OCI-M1 (cell line): ENCODE measurements around the gene AZGP1.
A peak's percentile ranks its signal among the peaks of the same experiment; 100 is the strongest.

ENCODE experiments used
- DNase-seq: peaks from one replicate; lab custom pipeline; 2025; lab: John Stamatoyannopoulos, UW

Gene AZGP1

GRCh38 chr7:99950819-99951218, 25.0 kb downstream of the AZGP1 start:
- DNase-seq: peak; percentile 28

- peak; percentile 50 for DNase-seq
Observed at GRCh38 chr7:99949645-99950228, 26.1 kb downstream of the AZGP1 start.

GRCh38 chr7:99947608-99948007, 28.2 kb downstream of the AZGP1 start:
- no peak for DNase-seq

GRCh38 chr7:99944497-99945070, 31.2 kb downstream of the AZGP1 start:
- DNase-seq: no peak

GRCh38 chr7:99943641-99944496, 32.0 kb downstream of the AZGP1 start:
- DNase-seq: no peak

GRCh38 chr7:99938296-99938695, 37.5 kb downstream of the AZGP1 start:
- peak; percentile 51 for DNase-seq

- peak; percentile 72 for DNase-seq
Observed at GRCh38 chr7:99935009-99935408, 40.8 kb downstream of the AZGP1 start.

- DNase-seq: no peak
Observed at GRCh38 chr7:99930376-99930775, 45.5 kb downstream of the AZGP1 start.

GRCh38 chr7:99929730-99930053, 46.1 kb downstream of the AZGP1 start:
- DNase-seq: no peak

- peak; percentile 87 for DNase-seq
Observed at GRCh38 chr7:99928994-99929729, 46.7 kb downstream of the AZGP1 start, which contains the start of gene GJC3. Gene GJC3 (minus strand): TSS chr7:99929620. CDS start chr7:99929620, 0 bp downstream.

GRCh38 chr7:99928188-99928587, 47.6 kb downstream of the AZGP1 start:
- DNase-seq: no peak

- peak; percentile 67 for DNase-seq
Observed at GRCh38 chr7:99927536-99927935, 48.3 kb downstream of the AZGP1 start.

GRCh38 chr7:99926321-99926720, 49.5 kb downstream of the AZGP1 start:
- DNase-seq: no peak

- DNase-seq: no peak
Observed at GRCh38 chr7:99923200-99923599, 52.6 kb downstream of the AZGP1 start.

GRCh38 chr7:99920149-99920548, 55.7 kb downstream of the AZGP1 start:
- DNase-seq: peak; percentile 58

- DNase-seq: no peak
Observed at GRCh38 chr7:99919814-99920112, 56.1 kb downstream of the AZGP1 start.

- peak; percentile 96 for DNase-seq
Observed at GRCh38 chr7:99918959-99919813, 56.6 kb downstream of the AZGP1 start, which contains the start of gene TRIM4. Gene TRIM4 (minus strand): TSS chr7:99919530. CDS start chr7:99919401, 129 bp downstream.
